ENCODE results near the gene LNX2. TPM values are rescaled to one million over a fixed set of nuclear protein-coding genes. Genes with fewer than 3 reads are reported as not detected.

The LNX2 gene
- total RNA-seq, 1 donor from 2014 or later = 11.8 TPM

DNA sequence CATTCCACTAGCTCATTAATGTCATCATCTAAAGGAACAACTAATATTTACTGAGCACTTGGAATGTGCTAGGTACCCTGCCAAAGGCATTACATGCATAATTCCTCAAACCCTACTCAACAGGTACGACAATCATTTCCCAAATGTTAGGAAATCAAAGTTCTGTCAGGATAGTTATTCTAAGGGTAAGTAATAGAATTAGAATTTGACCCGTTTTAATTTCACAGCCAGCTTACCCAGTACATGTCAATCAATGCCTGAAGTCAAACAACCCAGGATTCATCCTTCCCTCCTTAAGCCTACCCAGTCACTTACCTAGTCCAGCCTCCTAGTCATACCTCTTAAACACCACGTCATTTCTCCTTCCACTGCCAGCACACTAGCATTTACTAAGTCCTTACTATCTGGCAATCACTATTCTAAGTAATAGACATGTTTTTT is 2.4 kb downstream of the LNX2 start:
- FAIRE-seq (no peak), DNase-seq (ENCODE audit: low spot score in 2 of 2) (no peak)

- DNase-seq (ENCODE audit: low spot score in 2 of 2) (no peak), FAIRE-seq (no peak)
Measured at GRCh38 chr13:27613628-27614027, 6.7 kb downstream of the LNX2 start.

DNA sequence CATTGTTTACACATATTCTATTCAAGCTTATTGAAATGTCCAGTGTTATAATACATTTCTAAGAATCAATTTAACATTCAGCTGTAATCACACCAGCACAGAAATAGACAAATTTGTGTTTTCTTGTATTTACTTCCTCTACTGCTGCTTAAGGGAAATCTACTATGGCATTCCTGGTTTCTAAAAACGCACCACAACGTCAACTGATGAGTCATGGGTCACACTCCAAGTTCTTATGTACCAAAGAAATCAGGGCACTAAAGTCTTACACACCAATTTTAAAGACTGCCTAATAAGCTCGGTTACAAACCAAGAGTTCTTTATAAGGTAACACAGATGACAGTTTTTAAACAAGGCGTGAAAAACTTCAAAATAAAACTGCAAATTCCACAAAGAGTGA is 13.2 kb downstream of the LNX2 start:
- FAIRE-seq (no peak), DNase-seq (ENCODE audit: low spot score in 2 of 2) (no peak)

GRCh38 chr13:27605610-27606200 is 14.6 kb downstream of the LNX2 start:
- DNase-seq (ENCODE audit: low spot score in 2 of 2) = no peak
- FAIRE-seq = no peak

DNA sequence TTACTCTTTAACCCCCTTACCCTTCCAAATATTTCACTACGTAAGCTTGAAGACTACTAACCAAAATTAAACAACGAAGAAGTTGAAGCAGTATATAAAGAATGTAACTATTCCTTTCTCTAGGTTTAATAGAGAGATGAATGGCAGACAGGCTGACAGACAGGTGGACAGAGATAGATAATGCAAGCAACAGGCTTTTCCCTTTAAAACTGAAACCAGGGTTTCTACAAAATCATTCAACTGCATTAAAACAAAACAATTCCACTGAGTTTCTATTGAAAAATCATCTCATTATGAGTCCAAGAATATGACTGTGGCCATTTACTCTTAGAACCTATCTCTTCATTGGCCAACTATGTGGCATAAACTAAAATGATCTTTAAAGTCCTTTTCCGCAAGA is 15.2 kb downstream of the LNX2 start:
- DNase-seq (ENCODE audit: low spot score in 2 of 2) (no peak), FAIRE-seq (no peak)

DNA sequence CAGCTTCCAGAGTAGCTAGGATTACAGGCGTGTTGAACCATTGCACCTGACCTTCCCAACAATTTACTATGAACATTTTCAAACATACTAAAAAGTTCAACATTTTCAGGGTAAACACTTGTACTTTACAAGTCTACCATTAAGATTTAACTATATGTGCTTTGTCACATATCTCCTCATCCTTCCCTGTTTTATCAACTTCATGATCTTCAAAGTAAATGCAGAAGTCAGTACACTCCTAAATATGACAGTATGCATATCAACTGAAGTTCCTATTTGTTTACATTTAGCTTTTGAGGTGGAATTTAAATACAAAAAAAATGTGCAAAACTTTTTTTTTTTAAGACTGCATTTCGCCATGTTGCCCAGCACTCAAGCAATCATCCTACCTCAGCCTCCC is 18.5 kb downstream of the LNX2 start:
- FAIRE-seq = no peak

GRCh38 chr13:27601208-27601607 is 19.1 kb downstream of the LNX2 start:
- DNase-seq (ENCODE audit: low spot score in 2 of 2) (no peak), FAIRE-seq (no peak)

More for the DNA sequence above, 18.5 kb downstream of the LNX2 start:
- no peak for DNase-seq (ENCODE audit: low spot score in 2 of 2)

GRCh38 chr13:27600711-27601110 is 19.6 kb downstream of the LNX2 start:
- DNase-seq (ENCODE audit: low spot score in 2 of 2) (no peak), FAIRE-seq (no peak)

GRCh38 chr13:27599845-27600553 is 20.3 kb downstream of the LNX2 start:
- FAIRE-seq (no peak), DNase-seq (ENCODE audit: low spot score in 2 of 2) (no peak)

DNA sequence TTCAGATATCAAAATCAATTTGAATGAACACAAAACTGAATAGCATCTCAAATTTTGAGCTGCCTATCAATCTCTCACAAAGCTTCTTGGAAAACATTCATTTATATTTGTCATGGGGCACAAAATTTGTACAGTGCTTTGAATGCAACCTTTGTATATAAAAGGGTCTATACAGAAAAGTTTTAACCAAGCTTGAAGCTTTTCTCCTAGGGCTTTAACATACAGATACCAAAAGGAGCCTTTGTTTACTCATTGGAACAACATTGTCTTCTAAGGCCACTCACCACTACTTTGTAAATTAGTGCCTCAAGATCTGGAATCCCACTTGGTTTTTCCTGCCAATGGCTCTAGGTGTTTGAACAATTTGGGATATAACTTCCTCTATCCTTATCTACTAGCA is 21.2 kb downstream of the LNX2 start:
- DNase-seq (ENCODE audit: low spot score in 2 of 2) = no peak
- FAIRE-seq = no peak

DNA sequence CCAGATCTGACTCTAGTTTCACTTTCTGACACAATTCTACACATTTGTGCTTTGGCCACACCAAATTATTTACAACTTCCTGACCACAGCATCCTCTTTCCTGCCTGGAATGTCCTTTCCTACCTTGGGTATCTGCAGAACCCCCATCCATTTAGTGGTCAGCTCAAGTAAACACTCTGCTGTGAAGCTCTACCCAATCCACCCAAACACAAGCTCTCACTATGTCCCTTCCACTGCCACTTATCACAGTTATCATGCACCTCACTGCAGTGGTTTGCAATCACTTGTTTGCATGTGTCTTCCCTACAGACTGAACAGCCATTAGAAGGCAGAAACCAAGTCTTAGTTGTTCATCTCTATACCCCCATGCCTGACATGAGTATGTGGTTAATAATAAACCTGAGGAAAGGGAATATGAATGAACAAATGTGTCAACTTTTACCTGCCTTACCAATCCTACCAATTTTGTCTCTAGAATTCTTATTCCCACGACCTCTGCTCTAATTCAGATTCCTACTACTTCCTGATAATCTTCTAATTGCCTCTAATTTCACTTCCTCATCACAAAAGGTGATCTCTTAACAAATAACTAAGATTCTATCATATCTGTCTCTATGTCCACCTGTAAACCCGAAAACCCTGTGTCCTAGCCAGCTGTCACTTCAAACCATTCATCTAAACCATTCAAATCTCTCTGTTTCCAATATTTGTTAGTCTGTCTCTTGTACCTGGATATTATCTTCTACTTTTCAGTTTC is 25.1 kb downstream of the LNX2 start:
- FAIRE-seq (no peak), DNase-seq (ENCODE audit: low spot score in 2 of 2) (no peak)

- no peak for DNase-seq (ENCODE audit: low spot score in 2 of 2)
- FAIRE-seq = no peak
Measured at GRCh38 chr13:27593267-27593666, 27.1 kb downstream of the LNX2 start.

GRCh38 chr13:27592865-27593264 is 27.5 kb downstream of the LNX2 start:
- no peak for DNase-seq (ENCODE audit: low spot score in 2 of 2)
- no peak for FAIRE-seq

DNA sequence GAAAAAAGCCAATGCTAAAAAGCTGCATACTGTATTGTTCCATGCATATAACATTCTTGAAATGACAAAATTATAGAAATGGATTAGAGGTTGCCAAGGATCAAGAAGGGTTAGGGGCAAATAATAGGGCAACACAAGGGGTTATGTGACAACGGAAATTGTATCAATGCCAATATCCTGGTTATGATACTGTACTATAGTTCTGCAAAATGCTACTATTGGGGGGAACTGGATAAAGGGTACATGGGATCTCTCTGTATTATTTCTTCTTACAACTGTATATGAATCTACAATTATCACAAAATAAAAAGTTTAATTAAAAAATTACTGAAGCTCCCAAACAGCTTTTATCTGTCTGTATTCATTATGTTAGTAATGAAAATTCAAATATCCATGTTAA is 31.9 kb downstream of the LNX2 start:
- no peak for DNase-seq (ENCODE audit: low spot score in 2 of 2)
- no peak for FAIRE-seq

- FAIRE-seq (no peak), DNase-seq (ENCODE audit: low spot score in 2 of 2) (no peak)
Measured at GRCh38 chr13:27587095-27587746, 33.1 kb downstream of the LNX2 start.

DNA sequence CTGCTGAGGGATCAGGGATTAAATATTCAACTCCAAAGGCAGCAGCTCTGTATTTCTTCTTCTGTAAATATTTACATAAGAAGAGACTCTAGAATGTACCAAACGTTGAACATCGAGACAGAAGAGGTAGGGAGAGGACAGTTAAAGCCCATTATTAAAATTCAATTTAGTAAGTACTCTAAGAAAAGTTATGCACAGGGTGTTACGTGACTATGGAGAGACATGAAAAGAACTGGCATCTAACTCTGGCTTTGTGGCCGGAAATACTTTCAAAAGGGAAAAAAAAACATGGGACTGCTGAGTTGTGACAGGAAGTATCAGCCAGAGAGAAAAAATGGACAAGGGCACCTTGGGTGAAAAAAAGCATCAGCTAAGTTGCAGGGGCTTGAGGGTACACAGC is 36.7 kb downstream of the LNX2 start:
- FAIRE-seq (no peak), DNase-seq (ENCODE audit: low spot score in 2 of 2) (peak in 1 of 2 donors; percentile 6)

DNA sequence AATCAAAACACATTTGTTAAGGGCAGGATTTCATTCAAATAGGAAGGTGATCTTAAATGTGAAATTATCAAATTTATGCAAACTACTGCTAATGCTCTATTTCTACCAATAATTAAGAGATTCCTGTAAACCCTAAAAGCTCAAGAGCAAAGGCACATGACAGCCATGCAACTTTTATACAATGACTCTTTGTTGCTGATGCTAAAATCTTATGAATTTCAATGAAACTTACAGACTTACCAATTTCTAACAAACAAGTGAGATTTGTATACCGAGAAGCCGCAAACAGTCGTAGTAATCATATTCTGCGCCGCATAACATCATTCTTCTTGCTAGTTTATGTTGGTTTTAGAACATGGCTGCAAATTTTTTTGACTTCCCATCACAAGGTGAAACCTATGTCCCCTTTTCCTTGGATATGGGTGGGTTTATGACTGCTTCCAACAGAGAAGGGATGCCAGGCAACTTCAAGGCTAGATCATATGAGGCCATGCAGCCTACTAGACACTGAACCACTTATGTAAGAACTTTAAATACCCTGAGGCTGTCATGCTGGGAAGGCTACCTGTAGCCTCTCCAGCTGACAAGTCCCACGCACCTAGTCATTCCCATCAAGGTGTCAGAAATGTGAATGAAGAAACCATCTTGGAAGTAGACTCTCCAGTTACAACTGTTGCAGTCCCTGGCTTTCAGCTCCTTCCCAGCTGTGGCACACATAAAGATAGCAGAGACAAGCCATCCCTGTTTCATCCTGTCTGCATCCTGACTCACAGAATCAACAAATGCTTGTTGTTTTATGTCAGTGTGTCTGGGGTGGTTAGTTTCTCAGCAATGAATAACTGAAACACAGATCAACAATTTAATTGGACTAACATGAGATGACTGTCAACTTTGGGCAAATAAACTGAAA is 42.0 kb downstream of the LNX2 start:
- FAIRE-seq (no peak), DNase-seq (ENCODE audit: low spot score in 2 of 2) (no peak)

- FAIRE-seq (no peak), DNase-seq (ENCODE audit: low spot score in 2 of 2) (no peak)
Measured at GRCh38 chr13:27574661-27575060, 45.7 kb downstream of the LNX2 start.

GRCh38 chr13:27573265-27573664 is 47.1 kb downstream of the LNX2 start:
- FAIRE-seq (no peak), DNase-seq (ENCODE audit: low spot score in 2 of 2) (no peak)

DNA sequence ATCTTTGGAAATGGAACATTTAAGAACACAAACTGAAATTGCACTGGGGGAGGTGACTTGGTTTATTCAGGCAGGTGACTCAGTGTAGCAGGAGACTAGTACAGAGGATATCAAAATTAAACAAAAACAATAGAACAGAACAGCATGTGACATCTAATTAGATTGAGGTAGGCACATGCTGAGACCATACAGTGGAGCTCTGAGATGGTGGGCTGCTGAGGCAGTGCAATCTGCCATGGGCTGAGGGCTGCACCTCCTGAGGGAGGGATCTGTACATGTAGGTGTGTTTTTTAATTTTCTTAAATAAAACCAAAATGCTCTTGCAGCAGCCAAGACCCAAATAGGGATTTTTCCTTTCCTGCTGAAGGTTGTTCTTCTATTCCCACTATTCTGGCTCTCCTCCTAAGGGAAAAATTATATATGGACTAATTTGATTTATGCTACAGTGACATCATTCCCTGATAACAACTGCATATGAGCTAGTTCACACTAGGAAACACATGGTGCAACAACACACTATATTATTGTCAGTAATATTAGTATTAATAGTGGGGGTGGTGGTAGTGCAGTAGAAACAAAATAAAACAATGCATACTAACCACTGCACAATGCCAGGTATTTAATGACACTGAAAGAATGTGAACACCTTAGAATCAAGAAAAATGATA is 48.0 kb downstream of the LNX2 start:
- no peak for DNase-seq (ENCODE audit: low spot score in 2 of 2)
- FAIRE-seq = no peak

Data from frontal cortex (tissue), 4 donors.